Astrocyte (in vitro differentiated cells and primary cell): ENCODE data around the gene PIP4K2C. TPM values are rescaled to one million over a fixed set of nuclear protein-coding genes. Genes with fewer than 3 reads are reported as not detected.

Source experiments
- DNase-seq: peaks from one replicate; pipeline ENCODE4 v3.0.0-alpha.2; 2010; ENCODE audit warnings: low read depth
- FAIRE-seq: peaks from 2 replicates; lab custom pipeline; 2011; peaks lifted over from hg19 to GRCh38; lab: Jason Lieb, UNC
- H2AFZ ChIP-seq: 2 replicates; pipeline ENCODE4 v1.6.0; 2012; ENCODE audit warnings: low read depth, low read length, inconsistent platforms
- H3K27ac ChIP-seq: 2 replicates; pipeline ENCODE4 v1.5.1; 2011; ENCODE audit warnings: low read depth, low read length, inconsistent platforms
- H3K27me3 ChIP-seq: 2 replicates; pipeline ENCODE4 v1.6.0; 2011; ENCODE audit warnings: low read length, inconsistent platforms; ENCODE audit not compliant: insufficient read depth
- H3K36me3 ChIP-seq: 2 replicates; pipeline ENCODE4 v1.5.1; 2011; ENCODE audit warnings: low read length, inconsistent platforms; ENCODE audit not compliant: insufficient read depth
- H3K4me1 ChIP-seq: 2 replicates; pipeline ENCODE4 v1.5.1; 2011; ENCODE audit warnings: low read length, inconsistent platforms; ENCODE audit not compliant: insufficient read depth
- H3K4me2 ChIP-seq: 2 replicates; pipeline ENCODE4 v1.6.0; 2012; ENCODE audit warnings: low read length, inconsistent platforms
- H3K4me3 ChIP-seq: 2 replicates; pipeline ENCODE4 v1.5.1; 2011; ENCODE audit warnings: low read depth, mild to moderate bottlenecking, low read length, inconsistent platforms; ENCODE audit not compliant: insufficient read depth
- H3K79me2 ChIP-seq: 2 replicates; pipeline ENCODE4 v1.6.0; 2012; ENCODE audit warnings: mild to moderate bottlenecking, low read length, inconsistent platforms; ENCODE audit not compliant: insufficient read depth
- H3K9ac ChIP-seq: 2 replicates; pipeline ENCODE4 v1.6.0; 2012; ENCODE audit warnings: mild to moderate bottlenecking, low read length, inconsistent platforms
- H3K9me3 ChIP-seq: 2 replicates; pipeline ENCODE4 v1.5.1; 2012; ENCODE audit warnings: low read depth, mild to moderate bottlenecking, low read length, inconsistent platforms; ENCODE audit not compliant: insufficient read depth
- H4K20me1 ChIP-seq: 2 replicates; pipeline ENCODE4 v1.6.0; 2012; ENCODE audit warnings: low read length, inconsistent platforms; ENCODE audit not compliant: insufficient read depth
- H3K27ac Mint-ChIP-seq: one replicate; pipeline ENCODE4 v1.8.0; 2021; ENCODE audit warnings: mild to moderate bottlenecking, mixed read lengths; ENCODE audit not compliant: unreplicated experiment
- H3K27me3 Mint-ChIP-seq: one replicate; pipeline ENCODE4 v1.8.0; 2021; ENCODE audit warnings: low read depth, mixed read lengths; ENCODE audit not compliant: unreplicated experiment
- H3K36me3 Mint-ChIP-seq: one replicate; pipeline ENCODE4 v1.8.0; 2021; ENCODE audit warnings: low read depth, mixed read lengths; ENCODE audit not compliant: unreplicated experiment
- H3K4me1 Mint-ChIP-seq: one replicate; pipeline ENCODE4 v1.8.0; 2021; ENCODE audit warnings: low read depth, mixed read lengths; ENCODE audit not compliant: unreplicated experiment
- H3K4me3 Mint-ChIP-seq: one replicate; pipeline ENCODE4 v1.8.0; 2021; ENCODE audit warnings: mild to moderate bottlenecking, moderate library complexity, mixed read lengths; ENCODE audit not compliant: unreplicated experiment
- H3K9me3 Mint-ChIP-seq: one replicate; pipeline ENCODE4 v1.8.0; 2021; ENCODE audit warnings: mild to moderate bottlenecking, mixed read lengths; ENCODE audit not compliant: unreplicated experiment
- CTCF ChIP-seq: IDR thresholded peaks from 2 replicates; pipeline ENCODE4 v1.5.1; 2011; ENCODE audit warnings: low read depth, mild to moderate bottlenecking, inconsistent platforms, low read length, moderate library complexity; ENCODE audit not compliant: insufficient read depth
- EZH2 ChIP-seq: IDR thresholded peaks from 2 replicates; pipeline ENCODE4 v1.6.1; 2012; ENCODE audit warnings: mild to moderate bottlenecking, low read length, inconsistent platforms; ENCODE audit not compliant: insufficient read depth
- total RNA-seq: library from RNA; stranded (reverse); gene quantifications from 2 replicates; pipeline ENCODE4 v1.2.1, GENCODE V29; 2021

The PIP4K2C gene
- total RNA-seq, 1 donor from 2014 or later, result 43.3 TPM

DNA sequence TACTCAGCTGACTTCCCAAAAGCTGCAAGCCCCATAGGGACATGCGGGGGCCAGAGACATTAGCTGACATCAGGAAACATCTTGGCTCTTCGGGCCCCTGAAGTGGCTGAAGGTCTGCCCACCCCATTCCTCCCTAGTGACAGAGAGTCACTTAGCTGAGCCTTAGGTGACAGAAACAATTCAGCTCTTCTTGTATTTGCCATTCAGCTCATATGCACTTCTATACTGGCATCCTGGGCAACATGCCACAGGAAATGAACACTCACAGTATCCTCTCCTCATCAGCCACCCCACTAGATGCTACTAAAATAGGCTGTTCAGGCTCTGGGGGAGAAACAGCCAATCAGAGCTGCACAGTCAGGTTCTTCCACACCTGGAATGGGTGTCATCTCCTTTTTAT, 47.4 kb upstream of the PIP4K2C start:
- Mint-ChIP-seq H3K27ac (no peak overlapping the region), H3K4me1 (peaks cover 28% of the 10 kb centered on the region), H3K36me3 (peaks cover 13% of the 10 kb centered on the region), H3K9me3 (no peaks in the 10 kb centered on the region), H3K4me3 (no peak overlapping the region), H3K27me3 (peaks cover 3% of the 10 kb centered on the region)
- H3K9ac ChIP-seq, result no peak overlapping the region
- FAIRE-seq (no peak), DNase-seq (no peak)
- H3K36me3 ChIP-seq, result peaks cover 6% of the 10 kb centered on the region
- no peak for TF ChIP-seq CTCF
- TF ChIP-seq EZH2, result no peak
- peaks cover 25% of the 10 kb centered on the region for H3K4me1 ChIP-seq
- H3K4me3 ChIP-seq, result no peak overlapping the region
- H3K79me2 ChIP-seq, result peaks cover 60% of the 10 kb centered on the region
- H2AFZ ChIP-seq, result no peak overlapping the region
- peaks cover 2% of the 10 kb centered on the region for H3K27me3 ChIP-seq
- H4K20me1 ChIP-seq, result peaks cover 57% of the 10 kb centered on the region
- no peaks in the 10 kb centered on the region for H3K9me3 ChIP-seq
- no peak overlapping the region for H3K4me2 ChIP-seq
- no peak overlapping the region for H3K27ac ChIP-seq

- Histone ChIP-seq H4K20me1 (peaks cover 37% of the 10 kb centered on the region), H3K27ac (peak overlapping the region; percentile 91), H3K4me3 (peak overlapping the region; percentile 90), H3K79me2 (peaks cover 46% of the 10 kb centered on the region), H3K9ac (peak overlapping the region; percentile 100), H3K4me1 (peaks cover 25% of the 10 kb centered on the region), H2AFZ (peak overlapping the region; percentile 79), H3K9me3 (no peaks in the 10 kb centered on the region), H3K27me3 (peaks cover 10% of the 10 kb centered on the region), H3K36me3 (peaks cover 3% of the 10 kb centered on the region), H3K4me2 (peak overlapping the region; percentile 99)
- Mint-ChIP-seq H3K9me3 (peaks cover 3% of the 10 kb centered on the region), H3K4me1 (peaks cover 26% of the 10 kb centered on the region), H3K27me3 (peaks cover 11% of the 10 kb centered on the region), H3K27ac (peak overlapping the region; percentile 98), H3K36me3 (peaks cover 14% of the 10 kb centered on the region), H3K4me3 (peak overlapping the region; percentile 98)
- FAIRE-seq (no peak), DNase-seq (peak; percentile 13)
- TF ChIP-seq EZH2 (no peak), CTCF (no peak)
Measured at GRCh38 chr12:57545809-57546437, 45.1 kb upstream of the PIP4K2C start.
